Measurements from ENCODE around the gene TMEM150A. TPM values are rescaled to one million over a fixed set of nuclear protein-coding genes. Genes with fewer than 3 reads are reported as not detected.

Gene TMEM150A
- total and polyA plus RNA-seq, 2 of the 13 experiments (the other 11 are each of a cell fraction or from before 2014, with no cell fraction given), result 30.1 to 70.4 TPM

DNA sequence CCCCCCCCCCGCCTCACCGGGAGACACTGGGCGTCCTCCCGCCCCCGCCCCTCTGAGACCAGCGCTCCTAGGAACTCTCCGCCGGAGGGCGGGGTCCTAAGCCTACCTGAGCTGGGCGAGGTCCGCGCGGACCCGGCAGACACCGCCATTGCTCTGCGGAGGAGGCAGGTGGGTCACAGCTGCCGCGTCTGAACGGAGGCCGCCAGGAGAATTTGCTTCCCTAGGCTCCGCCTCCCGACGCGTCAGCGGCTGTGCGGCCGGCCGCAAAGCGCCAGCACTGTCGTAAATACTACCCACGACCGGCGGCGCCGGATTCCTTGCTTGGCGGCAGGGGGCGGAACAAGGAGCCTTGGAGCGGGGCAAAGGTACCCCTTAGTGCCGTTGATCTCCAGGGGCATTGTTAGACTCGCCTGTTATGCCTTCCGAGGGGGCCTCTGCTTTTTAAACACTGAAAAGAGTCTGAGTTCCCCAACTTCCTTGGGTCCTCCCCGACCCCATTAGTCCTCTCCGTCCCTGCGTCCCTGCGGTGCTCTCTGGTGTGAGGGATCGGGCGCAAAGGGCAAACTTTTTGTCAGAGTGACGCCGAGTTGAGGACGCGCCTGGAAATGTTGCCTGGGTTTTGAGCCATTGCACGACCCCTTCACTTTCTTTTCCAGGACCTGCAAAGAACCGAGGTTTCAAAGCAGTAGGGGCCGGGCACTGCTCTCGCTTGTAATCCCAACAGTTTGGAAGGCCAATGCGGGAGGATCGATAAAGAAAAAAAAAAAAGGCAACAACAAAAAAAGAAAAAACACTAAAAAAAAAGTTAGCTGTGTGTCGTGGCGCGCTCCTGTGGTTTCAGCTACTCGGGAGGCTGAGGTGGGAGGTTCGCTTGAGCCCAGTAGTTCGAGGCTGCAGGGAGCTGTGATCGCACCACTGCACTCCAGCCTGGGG lies 41.0 kb downstream of the TMEM150A start, which contains the start of gene GGCX (continued):
- TF ChIP-seq, protein P1, sequence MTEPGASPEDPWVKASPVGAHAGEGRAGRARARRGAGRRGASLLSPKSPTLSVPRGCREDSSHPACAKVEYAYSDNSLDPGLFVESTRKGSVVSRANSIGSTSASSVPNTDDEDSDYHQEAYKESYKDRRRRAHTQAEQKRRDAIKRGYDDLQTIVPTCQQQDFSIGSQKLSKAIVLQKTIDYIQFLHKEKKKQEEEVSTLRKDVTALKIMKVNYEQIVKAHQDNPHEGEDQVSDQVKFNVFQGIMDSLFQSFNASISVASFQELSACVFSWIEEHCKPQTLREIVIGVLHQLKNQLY (CRISPR knock-in tag; IDR thresholded peaks at IDR 0.05), result no peak
- TF ChIP-seq, protein P2, sequence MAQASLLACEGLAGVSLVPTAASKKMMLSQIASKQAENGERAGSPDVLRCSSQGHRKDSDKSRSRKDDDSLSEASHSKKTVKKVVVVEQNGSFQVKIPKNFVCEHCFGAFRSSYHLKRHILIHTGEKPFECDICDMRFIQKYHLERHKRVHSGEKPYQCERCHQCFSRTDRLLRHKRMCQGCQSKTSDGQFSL (CRISPR knock-in tag; IDR thresholded peaks at IDR 0.05), result 0 out of 2 replicates have a peak, but pooled peaks have one; percentile 22
- TF ChIP-seq SOX6 (IDR thresholded peaks at IDR 0.05) (no peak), SOX6 (CRISPR knock-in tag; IDR thresholded peaks at IDR 0.05) (peak; percentile 87), SALL2 (CRISPR knock-in tag; IDR thresholded peaks at IDR 0.05) (peak; percentile 78), ZNF572 (CRISPR knock-in tag; IDR thresholded peaks at IDR 0.05) (peak; percentile 44; the same call in 1 of the 2 replicates), ZMYM4 (CRISPR knock-in tag; IDR thresholded peaks at IDR 0.05) (peak; percentile 91), MIER2 (CRISPR knock-in tag; IDR thresholded peaks at IDR 0.05) (peak; percentile 66), ZNF737 (CRISPR knock-in tag; IDR thresholded peaks at IDR 0.05; ENCODE audit: borderline replicate concordance) (no peak), POLR2AphosphoS2 (IDR thresholded peaks at IDR 0.05; ENCODE audit: low read depth, low read length) (peak; percentile 48; the same call in 1 of the 2 replicates), ZNF766 (CRISPR knock-in tag; IDR thresholded peaks at IDR 0.05; ENCODE audit: borderline replicate concordance) (0 out of 2 replicates have a peak, but pooled peaks have one; percentile 41), RBM22 (optimal IDR thresholded peaks at IDR 0.05; ENCODE audit: low read length) (peak; percentile 78), ZNF496 (CRISPR knock-in tag; IDR thresholded peaks at IDR 0.05; ENCODE audit: insufficient replicate concordance) (no peak), HDAC6 (IDR thresholded peaks at IDR 0.05; ENCODE audit: low read depth, low read length) (no peak), ZNF232 (CRISPR knock-in tag; IDR thresholded peaks at IDR 0.05; ENCODE audit: borderline replicate concordance) (no peak), ZMAT3 (CRISPR knock-in tag; conservative IDR thresholded peaks at IDR 0.05) (peak; percentile 74; the same call in 1 of the 2 replicates), EZH2 (conservative IDR thresholded peaks at IDR 0.05; ENCODE audit: low read depth, low read length) (no peak)
- TF ChIP-seq, protein P3, sequence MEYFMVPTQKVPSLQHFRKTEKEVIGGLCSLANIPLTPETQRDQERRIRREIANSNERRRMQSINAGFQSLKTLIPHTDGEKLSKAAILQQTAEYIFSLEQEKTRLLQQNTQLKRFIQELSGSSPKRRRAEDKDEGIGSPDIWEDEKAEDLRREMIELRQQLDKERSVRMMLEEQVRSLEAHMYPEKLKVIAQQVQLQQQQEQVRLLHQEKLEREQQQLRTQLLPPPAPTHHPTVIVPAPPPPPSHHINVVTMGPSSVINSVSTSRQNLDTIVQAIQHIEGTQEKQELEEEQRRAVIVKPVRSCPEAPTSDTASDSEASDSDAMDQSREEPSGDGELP (IDR thresholded peaks at IDR 0.05; ENCODE audit: borderline replicate concordance, low read depth), result peak; percentile 88; the same call in 1 of the 2 replicates
- TF ChIP-seq, protein P4, sequence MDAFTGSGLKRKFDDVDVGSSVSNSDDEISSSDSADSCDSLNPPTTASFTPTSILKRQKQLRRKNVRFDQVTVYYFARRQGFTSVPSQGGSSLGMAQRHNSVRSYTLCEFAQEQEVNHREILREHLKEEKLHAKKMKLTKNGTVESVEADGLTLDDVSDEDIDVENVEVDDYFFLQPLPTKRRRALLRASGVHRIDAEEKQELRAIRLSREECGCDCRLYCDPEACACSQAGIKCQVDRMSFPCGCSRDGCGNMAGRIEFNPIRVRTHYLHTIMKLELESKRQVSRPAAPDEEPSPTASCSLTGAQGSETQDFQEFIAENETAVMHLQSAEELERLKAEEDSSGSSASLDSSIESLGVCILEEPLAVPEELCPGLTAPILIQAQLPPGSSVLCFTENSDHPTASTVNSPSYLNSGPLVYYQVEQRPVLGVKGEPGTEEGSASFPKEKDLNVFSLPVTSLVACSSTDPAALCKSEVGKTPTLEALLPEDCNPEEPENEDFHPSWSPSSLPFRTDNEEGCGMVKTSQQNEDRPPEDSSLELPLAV (CRISPR knock-in tag; conservative IDR thresholded peaks at IDR 0.05; ENCODE audit: low read depth), result no peak
- TF ChIP-seq, protein P5, sequence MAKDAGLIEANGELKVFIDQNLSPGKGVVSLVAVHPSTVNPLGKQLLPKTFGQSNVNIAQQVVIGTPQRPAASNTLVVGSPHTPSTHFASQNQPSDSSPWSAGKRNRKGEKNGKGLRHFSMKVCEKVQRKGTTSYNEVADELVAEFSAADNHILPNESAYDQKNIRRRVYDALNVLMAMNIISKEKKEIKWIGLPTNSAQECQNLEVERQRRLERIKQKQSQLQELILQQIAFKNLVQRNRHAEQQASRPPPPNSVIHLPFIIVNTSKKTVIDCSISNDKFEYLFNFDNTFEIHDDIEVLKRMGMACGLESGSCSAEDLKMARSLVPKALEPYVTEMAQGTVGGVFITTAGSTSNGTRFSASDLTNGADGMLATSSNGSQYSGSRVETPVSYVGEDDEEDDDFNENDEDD (CRISPR knock-in tag; IDR thresholded peaks at IDR 0.05; ENCODE audit: borderline replicate concordance), result peak; percentile 82; the same call in 1 of the 2 replicates
- TF ChIP-seq, protein P6, sequence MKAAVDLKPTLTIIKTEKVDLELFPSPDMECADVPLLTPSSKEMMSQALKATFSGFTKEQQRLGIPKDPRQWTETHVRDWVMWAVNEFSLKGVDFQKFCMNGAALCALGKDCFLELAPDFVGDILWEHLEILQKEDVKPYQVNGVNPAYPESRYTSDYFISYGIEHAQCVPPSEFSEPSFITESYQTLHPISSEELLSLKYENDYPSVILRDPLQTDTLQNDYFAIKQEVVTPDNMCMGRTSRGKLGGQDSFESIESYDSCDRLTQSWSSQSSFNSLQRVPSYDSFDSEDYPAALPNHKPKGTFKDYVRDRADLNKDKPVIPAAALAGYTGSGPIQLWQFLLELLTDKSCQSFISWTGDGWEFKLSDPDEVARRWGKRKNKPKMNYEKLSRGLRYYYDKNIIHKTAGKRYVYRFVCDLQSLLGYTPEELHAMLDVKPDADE (CRISPR knock-in tag; IDR thresholded peaks at IDR 0.05), result peak; percentile 39; the same call in 1 of the 2 replicates
